H9 (cell line): ENCODE results near the gene TSPAN11. TPM values are rescaled to one million over a fixed set of nuclear protein-coding genes. Genes with fewer than 3 reads are reported as not detected.

Experiments used
- DNase-seq: peaks from one replicate; pipeline ENCODE4 v3.0.0-alpha.2; 2017
- H2AFZ ChIP-seq: one replicate; pipeline ENCODE4 v1.6.1; 2013; ENCODE audit warnings: mild to moderate bottlenecking, low read length, control low read depth, moderate library complexity
- H2AK5ac ChIP-seq: 2 replicates; pipeline ENCODE4 v1.6.1; 2013; ENCODE audit warnings: low read length, control low read depth, mixed read lengths; ENCODE audit not compliant: insufficient read length
- H2BK120ac ChIP-seq: one replicate; pipeline ENCODE4 v1.6.1; 2013; ENCODE audit warnings: low read depth, mild to moderate bottlenecking, low read length, control low read depth, inconsistent platforms; ENCODE audit not compliant: poor library complexity, severe bottlenecking
- H2BK12ac ChIP-seq: 2 replicates; pipeline ENCODE4 v1.6.1; 2013; ENCODE audit warnings: low read length, control low read depth, mixed read lengths, low read depth; ENCODE audit not compliant: insufficient read length
- H2BK15ac ChIP-seq: 2 replicates; pipeline ENCODE4 v1.6.1; 2013; ENCODE audit warnings: low read depth, low read length, control low read depth
- H2BK20ac ChIP-seq: one replicate; pipeline ENCODE4 v1.6.1; 2013; ENCODE audit warnings: low read depth, mild to moderate bottlenecking, low read length, control low read depth, inconsistent platforms; ENCODE audit not compliant: poor library complexity, severe bottlenecking
- H2BK5ac ChIP-seq: 2 replicates; pipeline ENCODE4 v1.6.1; 2013; ENCODE audit warnings: low read length, control low read depth, mixed read lengths; ENCODE audit not compliant: insufficient read length
- H3K14ac ChIP-seq: 2 replicates; pipeline ENCODE4 v1.6.1; 2013; ENCODE audit warnings: low read length, control low read depth; ENCODE audit not compliant: insufficient read depth
- H3K18ac ChIP-seq: 2 replicates; pipeline ENCODE4 v1.6.1; 2013; ENCODE audit warnings: low read depth, mild to moderate bottlenecking, mixed read lengths, low read length, control low read depth; ENCODE audit not compliant: insufficient read length
- H3K23ac ChIP-seq: 2 replicates; pipeline ENCODE4 v1.6.1; 2013; ENCODE audit warnings: low read length, control low read depth, mixed read lengths, low read depth; ENCODE audit not compliant: insufficient read length
- H3K23me2 ChIP-seq: 2 replicates; pipeline ENCODE4 v1.6.1; 2013; ENCODE audit warnings: low read depth, mild to moderate bottlenecking, mixed read lengths, low read length, control low read depth; ENCODE audit not compliant: insufficient read length, poor library complexity, severe bottlenecking
- H3K27ac ChIP-seq: 2 replicates; pipeline ENCODE4 v1.5.1; 2013; ENCODE audit warnings: low read length, control low read depth, mixed read lengths, low read depth; ENCODE audit not compliant: insufficient read length
- H3K27me3 ChIP-seq: 2 replicates; pipeline ENCODE4 v1.6.1; 2013; ENCODE audit warnings: low read length, control low read depth, inconsistent platforms; ENCODE audit not compliant: insufficient read depth
- H3K4ac ChIP-seq: 2 replicates; pipeline ENCODE4 v1.6.1; 2013; ENCODE audit warnings: low read depth, mild to moderate bottlenecking, control low read depth, inconsistent platforms, low read length, moderate library complexity
- H3K4me1 ChIP-seq: 2 replicates; pipeline ENCODE4 v1.6.1; 2013; ENCODE audit warnings: low read length, control low read depth, inconsistent platforms; ENCODE audit not compliant: insufficient read depth
- H3K4me2 ChIP-seq: 2 replicates; pipeline ENCODE4 v1.6.1; 2013; ENCODE audit warnings: low read length, control low read depth, mixed read lengths; ENCODE audit not compliant: insufficient read length, insufficient read depth
- H3K56ac ChIP-seq: 2 replicates; pipeline ENCODE4 v1.6.1; 2013; ENCODE audit warnings: low read depth, mild to moderate bottlenecking, mixed read lengths, low read length, control low read depth; ENCODE audit not compliant: insufficient read length
- H3K79me1 ChIP-seq: 2 replicates; pipeline ENCODE4 v1.6.1; 2013; ENCODE audit warnings: low read depth, mild to moderate bottlenecking, moderate library complexity, low read length, control low read depth, inconsistent platforms; ENCODE audit not compliant: insufficient read depth, poor library complexity, severe bottlenecking
- H3K79me2 ChIP-seq: 2 replicates; pipeline ENCODE4 v1.6.1; 2013; ENCODE audit warnings: low read length, control low read depth, inconsistent platforms; ENCODE audit not compliant: insufficient read depth
- H3K9ac ChIP-seq: 2 replicates; pipeline ENCODE4 v1.6.1; 2013; ENCODE audit warnings: low read length, control low read depth, mixed read lengths; ENCODE audit not compliant: insufficient read length; ENCODE audit errors: extremely low read depth
- H3K9me3 ChIP-seq: one replicate; pipeline ENCODE4 v1.6.1; 2013; ENCODE audit warnings: low read depth, low read length, inconsistent platforms; ENCODE audit not compliant: control insufficient read depth
- H3T11ph ChIP-seq: one replicate; pipeline ENCODE4 v1.6.1; 2013; ENCODE audit warnings: mild to moderate bottlenecking, low read length, control low read depth, inconsistent platforms
- H4K20me1 ChIP-seq: one replicate; pipeline ENCODE4 v1.6.1; 2013; ENCODE audit not compliant: control insufficient read depth, insufficient read length, insufficient read depth
- H4K5ac ChIP-seq: 2 replicates; pipeline ENCODE4 v1.6.1; 2013; ENCODE audit warnings: low read depth, mild to moderate bottlenecking, mixed read lengths, low read length, control low read depth; ENCODE audit not compliant: insufficient read length
- H4K8ac ChIP-seq: replicated peaks from 2 replicates; pipeline ENCODE4 v1.6.1; 2013; ENCODE audit warnings: low read length, control low read depth, mixed read lengths, low read depth; ENCODE audit not compliant: insufficient read length
- H4K91ac ChIP-seq: 2 replicates; pipeline ENCODE4 v1.6.1; 2013; ENCODE audit warnings: low read depth, mild to moderate bottlenecking, moderate library complexity, mixed read lengths, low read length, control low read depth; ENCODE audit not compliant: insufficient read length
- H3K27ac Mint-ChIP-seq, 3 experiments: 2 replicates in 2 of 3; 3 replicates in 1 of 3; pipeline ENCODE4 v1.8.0; 2020 to 2021; ENCODE audit warnings: mixed read lengths in 3 of 3, mild to moderate bottlenecking in 1 of 3, moderate library complexity in 1 of 3
- H3K27me3 Mint-ChIP-seq: 2 replicates; pipeline ENCODE4 v1.8.0; 2021; ENCODE audit warnings: low read depth, mild to moderate bottlenecking, moderate library complexity, mixed read lengths
- H3K36me3 Mint-ChIP-seq, 3 experiments: 2 replicates in 2 of 3; 3 replicates in 1 of 3; pipeline ENCODE4 v1.8.0; 2020 to 2021; ENCODE audit warnings: low read depth in 3 of 3, mixed read lengths in 3 of 3; ENCODE audit not compliant: insufficient read depth in 1 of 3
- H3K4me1 Mint-ChIP-seq, 2 experiments: 2 replicates each; pipeline ENCODE4 v1.8.0; 2020; ENCODE audit warnings: mixed read lengths in 2 of 2
- H3K4me3 Mint-ChIP-seq, 2 experiments: 2 replicates in 1 of 2; 3 replicates in 1 of 2; pipeline ENCODE4 v1.8.0; 2020 to 2021; ENCODE audit warnings: mild to moderate bottlenecking in 2 of 2, mixed read lengths in 2 of 2, moderate library complexity in 1 of 2
- H3K9me3 Mint-ChIP-seq, 2 experiments: 2 replicates in 1 of 2; 3 replicates in 1 of 2; pipeline ENCODE4 v1.8.0; 2020; ENCODE audit warnings: mild to moderate bottlenecking in 2 of 2, mixed read lengths in 2 of 2, moderate library complexity in 1 of 2
- WGBS: extraction: QIAGEN DNeasy Blood & Tissue Kit; methylation state at CpG from one replicate; pipeline ENCODE4 v1.1.7; 2013; ENCODE audit warnings: missing lambda C conversion rate, low lambda C conversion rate, mixed read lengths; ENCODE audit not compliant: insufficient read length; ENCODE audit errors: extremely low coverage; 5-methylcytosine and 5-hydroxymethylcytosine counted together
- total RNA-seq: library from RNA; stranded (reverse); gene quantifications from 2 replicates; pipeline ENCODE4 v1.2.1, GENCODE V29; 2021
- TF ChIP-seq, protein P1 (sequence below): fragments of 200-600 bp; sonication (generic); conservative IDR thresholded peaks from 3 replicates; pipeline ENCODE4 v1.8.0; 2021; ENCODE audit warnings: antibody characterized with exemption, mild to moderate bottlenecking

TSPAN11 gene
- total RNA-seq, 1 experiment from 2014 or later = 4.2 TPM

DNA sequence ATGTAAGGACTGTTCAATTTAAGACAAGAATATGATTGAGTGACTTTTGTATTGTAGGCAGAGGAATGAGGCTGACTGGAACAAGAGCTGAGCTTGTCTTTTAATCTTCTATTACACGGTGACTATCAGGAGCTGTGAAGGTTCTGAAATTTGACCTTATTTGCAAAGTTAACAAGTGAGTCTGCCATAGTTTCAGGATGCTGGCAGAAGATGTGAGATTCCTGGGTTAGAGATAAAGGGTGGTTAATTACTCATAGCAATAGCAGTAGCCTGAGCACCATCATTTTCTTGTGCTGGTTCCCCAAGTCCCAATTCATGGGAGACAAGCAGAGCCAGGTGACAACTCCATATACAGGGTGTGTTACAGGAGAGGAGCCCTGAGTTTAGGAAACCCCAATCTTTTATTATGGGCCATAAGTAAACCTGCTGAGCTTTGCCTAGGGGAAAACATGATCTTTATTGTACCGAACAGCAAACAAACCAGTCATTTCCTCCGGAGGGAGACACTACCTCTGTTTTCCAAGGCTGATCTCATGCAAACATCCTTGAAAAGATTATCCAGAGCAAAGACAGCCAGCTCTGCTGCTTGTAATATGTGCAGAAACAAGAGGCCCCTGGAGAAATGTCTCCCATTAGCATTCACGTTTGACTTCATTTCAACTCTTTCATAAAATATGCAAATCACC is 95.4 kb downstream of the TSPAN11 start:
- H3K23ac ChIP-seq = no peak overlapping the region
- no peaks in the 10 kb centered on the region for H3K79me2 ChIP-seq
- H3K27ac Mint-ChIP-seq = no peak overlapping the region
- H3K4me2 ChIP-seq = no peak overlapping the region
- no peak overlapping the region for H3K4me3 Mint-ChIP-seq
- no peak overlapping the region for H3K9ac ChIP-seq
- H3K23me2 ChIP-seq = no peaks in the 10 kb centered on the region
- H3K4me1 ChIP-seq = no peaks in the 10 kb centered on the region
- H4K8ac ChIP-seq = no peak overlapping the region
- H3K36me3 Mint-ChIP-seq = peaks cover 4 to 10% (median 7%) of the 10 kb centered on the region in 3 experiments; a peak in 5 of 7 replicates
- H3K79me1 ChIP-seq = no peaks in the 10 kb centered on the region
- H3K56ac ChIP-seq = no peak overlapping the region
- H4K5ac ChIP-seq = no peak overlapping the region
- no peak overlapping the region for H2BK5ac ChIP-seq
- no CpG with 5 or more reads among the region's 4 CpGs for WGBS
- TF ChIP-seq, protein P1, sequence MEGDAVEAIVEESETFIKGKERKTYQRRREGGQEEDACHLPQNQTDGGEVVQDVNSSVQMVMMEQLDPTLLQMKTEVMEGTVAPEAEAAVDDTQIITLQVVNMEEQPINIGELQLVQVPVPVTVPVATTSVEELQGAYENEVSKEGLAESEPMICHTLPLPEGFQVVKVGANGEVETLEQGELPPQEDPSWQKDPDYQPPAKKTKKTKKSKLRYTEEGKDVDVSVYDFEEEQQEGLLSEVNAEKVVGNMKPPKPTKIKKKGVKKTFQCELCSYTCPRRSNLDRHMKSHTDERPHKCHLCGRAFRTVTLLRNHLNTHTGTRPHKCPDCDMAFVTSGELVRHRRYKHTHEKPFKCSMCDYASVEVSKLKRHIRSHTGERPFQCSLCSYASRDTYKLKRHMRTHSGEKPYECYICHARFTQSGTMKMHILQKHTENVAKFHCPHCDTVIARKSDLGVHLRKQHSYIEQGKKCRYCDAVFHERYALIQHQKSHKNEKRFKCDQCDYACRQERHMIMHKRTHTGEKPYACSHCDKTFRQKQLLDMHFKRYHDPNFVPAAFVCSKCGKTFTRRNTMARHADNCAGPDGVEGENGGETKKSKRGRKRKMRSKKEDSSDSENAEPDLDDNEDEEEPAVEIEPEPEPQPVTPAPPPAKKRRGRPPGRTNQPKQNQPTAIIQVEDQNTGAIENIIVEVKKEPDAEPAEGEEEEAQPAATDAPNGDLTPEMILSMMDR = no peak
- H2BK12ac ChIP-seq = no peak overlapping the region
- H3K9me3 ChIP-seq = no peaks in the 10 kb centered on the region
- H3T11ph ChIP-seq = no peak overlapping the region
- H4K91ac ChIP-seq = no peak overlapping the region
- no peak for DNase-seq
- H2AK5ac ChIP-seq = no peak overlapping the region
- H3K4me1 Mint-ChIP-seq = peaks cover 10 to 24% of the 10 kb centered on the region in 2 experiments
- no peak overlapping the region for H2BK15ac ChIP-seq
- H2BK20ac ChIP-seq = no peak overlapping the region
- H3K18ac ChIP-seq = no peak overlapping the region
- H2BK120ac ChIP-seq = no peak overlapping the region
- H3K14ac ChIP-seq = no peak overlapping the region
- H2AFZ ChIP-seq = no peak overlapping the region
- H3K9me3 Mint-ChIP-seq = peaks cover 9 to 12% of the 10 kb centered on the region in 2 experiments; a peak in 4 of 5 replicates
- no peaks in the 10 kb centered on the region for H4K20me1 ChIP-seq
- no peak overlapping the region for H3K27ac ChIP-seq
- H3K4ac ChIP-seq = no peak overlapping the region
- no peaks in the 10 kb centered on the region for H3K27me3 ChIP-seq
- peaks cover 12% of the 10 kb centered on the region for H3K27me3 Mint-ChIP-seq
